Tibial artery (tissue), 4 donors: ENCODE data around the gene SPATC1L.

ENCODE experiments used
- DNase-seq, 2 donors: peaks; one replicate each; pipeline ENCODE4 v3.0.0-alpha.2; 2019
- H3K27ac ChIP-seq, 2 donors: fragments of 200-600 bp; sonication (generic) in 1 of 2; 1 replicate in 1 of 2; 2 replicates in 1 of 2; pipeline ENCODE4 v1.5.1; 2018 to 2019; ENCODE audit warnings: mild to moderate bottlenecking in 1 of 2
- H3K27me3 ChIP-seq, 2 donors: fragments of 200-600 bp; sonication (generic) in 1 of 2; one replicate each; pipeline versions ENCODE4 v1.5.1 to v1.6.0; 2016 to 2019
- H3K36me3 ChIP-seq, 3 donors: fragments of 200-600 bp; sonication (generic) in 2 of 3; one replicate each; pipeline ENCODE4 v1.5.1; 2016 to 2019; ENCODE audit warnings: mild to moderate bottlenecking in 2 of 3
- H3K4me1 ChIP-seq, 4 donors: fragments of 200-600 bp; sonication (generic) in 2 of 4; 1 replicate in 3 of 4; 2 replicates in 1 of 4; pipeline ENCODE4 v1.5.1; 2016 to 2019
- H3K4me3 ChIP-seq, 2 donors: fragments of 200-600 bp; sonication (generic) in 1 of 2; 1 replicate in 1 of 2; 2 replicates in 1 of 2; pipeline ENCODE4 v1.5.1; 2018 to 2019; ENCODE audit warnings: mild to moderate bottlenecking in 2 of 2
- H3K9me3 ChIP-seq, 3 donors: fragments of 200-600 bp; sonication (generic) in 1 of 3; one replicate each; pipeline ENCODE4 v1.5.1; 2016 to 2019
- intact Hi-C: fragments of 100-400 bp; cut with DNase I; formaldehyde crosslinking; loops from one replicate; pipeline ENCODE4 v1.15.0; 2023; ENCODE audit warnings: low total_unique reads
- TF ChIP-seq, protein P1 (sequence below), 2 experiments: fragments of 200-600 bp in 1 of 2; fragments of 450-650 bp in 1 of 2; IDR thresholded peaks; one replicate each; pipeline ENCODE4 v1.5.1; 2017 to 2019; ENCODE audit warnings: antibody characterized with exemption in 2 of 2, mild to moderate bottlenecking in 1 of 2, moderate library complexity in 1 of 2

Gene SPATC1L

DNA sequence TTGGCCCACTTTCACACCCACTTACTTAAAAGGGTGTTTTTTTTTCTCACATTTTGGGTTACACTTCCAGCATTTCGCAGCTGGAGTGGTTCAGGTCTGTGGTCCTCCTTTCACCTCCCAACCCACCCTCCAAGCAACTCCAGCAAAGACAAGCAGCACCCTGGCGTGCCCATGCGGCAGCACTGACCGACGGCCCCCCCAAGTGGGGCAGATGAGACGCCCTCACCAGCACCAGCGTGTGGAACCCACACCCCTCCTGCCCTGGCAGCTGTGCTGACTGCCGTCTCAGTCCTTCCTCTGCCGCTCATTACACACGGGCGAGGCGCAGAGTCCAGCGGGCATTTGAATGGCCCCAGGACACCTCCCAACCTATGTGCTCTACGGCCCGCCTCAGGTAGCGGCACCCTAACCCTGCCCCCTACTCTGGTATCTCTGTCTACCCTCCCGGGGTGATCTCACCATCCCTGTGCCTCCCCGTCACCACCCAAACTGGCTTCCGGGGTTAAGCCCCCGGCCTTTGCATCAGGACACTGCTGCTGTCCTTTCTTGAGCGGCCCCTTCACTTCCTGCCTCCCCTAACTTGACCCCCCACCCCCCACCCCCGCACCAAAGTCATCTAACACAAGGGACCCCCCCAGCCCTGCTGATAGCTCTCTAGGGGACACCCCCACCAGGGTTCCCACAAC, 33.4 kb upstream of the SPATC1L start:
- H3K36me3 ChIP-seq, result peaks cover 50 to 96% (median 88%) of the 10 kb centered on the region in 3 donors
- no peak overlapping the region for H3K4me3 ChIP-seq
- no peak for DNase-seq
- H3K27me3 ChIP-seq, result no peaks in the 10 kb centered on the region
- TF ChIP-seq, protein P1, sequence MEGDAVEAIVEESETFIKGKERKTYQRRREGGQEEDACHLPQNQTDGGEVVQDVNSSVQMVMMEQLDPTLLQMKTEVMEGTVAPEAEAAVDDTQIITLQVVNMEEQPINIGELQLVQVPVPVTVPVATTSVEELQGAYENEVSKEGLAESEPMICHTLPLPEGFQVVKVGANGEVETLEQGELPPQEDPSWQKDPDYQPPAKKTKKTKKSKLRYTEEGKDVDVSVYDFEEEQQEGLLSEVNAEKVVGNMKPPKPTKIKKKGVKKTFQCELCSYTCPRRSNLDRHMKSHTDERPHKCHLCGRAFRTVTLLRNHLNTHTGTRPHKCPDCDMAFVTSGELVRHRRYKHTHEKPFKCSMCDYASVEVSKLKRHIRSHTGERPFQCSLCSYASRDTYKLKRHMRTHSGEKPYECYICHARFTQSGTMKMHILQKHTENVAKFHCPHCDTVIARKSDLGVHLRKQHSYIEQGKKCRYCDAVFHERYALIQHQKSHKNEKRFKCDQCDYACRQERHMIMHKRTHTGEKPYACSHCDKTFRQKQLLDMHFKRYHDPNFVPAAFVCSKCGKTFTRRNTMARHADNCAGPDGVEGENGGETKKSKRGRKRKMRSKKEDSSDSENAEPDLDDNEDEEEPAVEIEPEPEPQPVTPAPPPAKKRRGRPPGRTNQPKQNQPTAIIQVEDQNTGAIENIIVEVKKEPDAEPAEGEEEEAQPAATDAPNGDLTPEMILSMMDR (IDR thresholded peaks at IDR 0.05), result no peak
- no peaks in the 10 kb centered on the region for H3K9me3 ChIP-seq
- intact Hi-C loops, result no loop called here
- H3K27ac ChIP-seq, result no peak overlapping the region
- no peaks in the 10 kb centered on the region for H3K4me1 ChIP-seq

DNA sequence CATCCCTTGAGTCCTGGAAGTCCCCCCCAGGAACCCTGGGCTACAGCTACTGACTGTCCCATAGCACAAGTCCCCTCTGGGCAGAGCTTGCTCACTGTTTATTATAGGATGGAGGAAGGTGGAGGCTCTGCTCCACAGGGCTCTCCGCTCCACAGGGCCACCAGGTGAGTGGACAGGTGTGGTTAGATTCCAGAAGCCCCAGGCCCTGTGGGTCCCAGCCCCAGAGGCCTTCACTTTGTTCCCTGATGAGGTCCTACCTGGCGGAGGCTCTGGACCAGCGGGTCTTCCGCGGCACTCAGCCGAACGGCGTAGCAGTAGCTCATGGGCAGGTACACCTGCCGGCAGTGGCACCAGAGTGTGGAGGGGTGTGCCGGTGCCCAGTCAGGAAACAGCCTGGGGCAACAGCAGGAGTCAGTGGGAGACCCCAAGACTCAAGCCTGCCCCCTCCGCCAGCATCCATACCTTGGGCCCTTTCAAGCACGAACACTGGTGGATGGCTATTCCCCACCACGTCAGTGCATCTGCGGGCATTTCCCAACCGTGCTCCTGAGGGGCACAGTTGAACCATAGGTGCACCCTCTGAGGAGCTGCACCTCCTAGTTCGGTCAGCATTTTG, 32.0 kb upstream of the SPATC1L start:
- peak in 1 of 2 donors; percentile 13 for DNase-seq
- no peaks in the 10 kb centered on the region for H3K4me1 ChIP-seq
- intact Hi-C loops, result no loop called here
- no peak overlapping the region for H3K4me3 ChIP-seq
- no peaks in the 10 kb centered on the region for H3K9me3 ChIP-seq
- no peak overlapping the region for H3K27ac ChIP-seq
- H3K27me3 ChIP-seq, result no peaks in the 10 kb centered on the region
- TF ChIP-seq, protein P1 (IDR thresholded peaks at IDR 0.05), result no peak
- peaks cover 54 to 96% (median 88%) of the 10 kb centered on the region in 3 donors for H3K36me3 ChIP-seq

DNA sequence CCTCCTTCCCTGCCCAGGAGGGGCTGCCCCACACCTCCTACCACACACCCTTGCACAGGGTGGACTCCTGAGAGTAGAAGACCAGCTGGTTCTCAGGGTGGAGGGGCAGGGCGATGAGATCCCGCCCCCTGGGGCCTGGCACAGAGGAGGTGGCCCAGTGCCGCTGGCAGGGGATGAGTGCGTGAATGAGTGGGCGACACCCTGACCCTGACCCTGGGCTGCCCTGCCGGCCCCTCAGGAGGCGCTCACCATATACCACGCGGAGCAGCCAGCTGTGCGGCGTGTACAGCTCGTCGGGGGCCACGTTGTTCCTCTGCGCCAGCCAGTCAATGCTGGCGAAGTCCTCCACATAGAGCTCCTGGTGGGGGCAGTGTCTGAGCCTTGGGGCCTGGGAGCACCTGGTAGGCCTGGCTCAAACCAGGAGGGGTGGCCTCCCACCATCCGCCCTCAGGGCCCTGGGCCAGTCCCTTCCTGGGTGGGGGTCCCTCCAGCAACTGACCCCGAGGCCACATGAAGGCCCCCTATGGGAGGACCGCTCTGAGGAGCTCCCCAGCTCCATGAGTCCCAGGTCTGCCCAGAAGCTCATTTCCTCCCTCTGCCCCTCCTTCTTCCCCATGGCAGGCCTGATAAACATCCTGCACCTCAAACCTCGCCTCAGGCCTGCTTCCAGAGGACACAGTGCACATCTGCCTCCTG, 31.3 kb upstream of the SPATC1L start:
- Histone ChIP-seq H3K4me1 (no peaks in the 10 kb centered on the region), H3K4me3 (no peak overlapping the region), H3K9me3 (no peaks in the 10 kb centered on the region), H3K27ac (no peak overlapping the region), H3K27me3 (no peaks in the 10 kb centered on the region), H3K36me3 (peaks cover 52 to 96% (median 87%) of the 10 kb centered on the region in 3 donors)
- TF ChIP-seq, protein P1 (IDR thresholded peaks at IDR 0.05), result no peak
- peak; percentile 15 to 49 for DNase-seq
- intact Hi-C loops, result no loop called here

DNA sequence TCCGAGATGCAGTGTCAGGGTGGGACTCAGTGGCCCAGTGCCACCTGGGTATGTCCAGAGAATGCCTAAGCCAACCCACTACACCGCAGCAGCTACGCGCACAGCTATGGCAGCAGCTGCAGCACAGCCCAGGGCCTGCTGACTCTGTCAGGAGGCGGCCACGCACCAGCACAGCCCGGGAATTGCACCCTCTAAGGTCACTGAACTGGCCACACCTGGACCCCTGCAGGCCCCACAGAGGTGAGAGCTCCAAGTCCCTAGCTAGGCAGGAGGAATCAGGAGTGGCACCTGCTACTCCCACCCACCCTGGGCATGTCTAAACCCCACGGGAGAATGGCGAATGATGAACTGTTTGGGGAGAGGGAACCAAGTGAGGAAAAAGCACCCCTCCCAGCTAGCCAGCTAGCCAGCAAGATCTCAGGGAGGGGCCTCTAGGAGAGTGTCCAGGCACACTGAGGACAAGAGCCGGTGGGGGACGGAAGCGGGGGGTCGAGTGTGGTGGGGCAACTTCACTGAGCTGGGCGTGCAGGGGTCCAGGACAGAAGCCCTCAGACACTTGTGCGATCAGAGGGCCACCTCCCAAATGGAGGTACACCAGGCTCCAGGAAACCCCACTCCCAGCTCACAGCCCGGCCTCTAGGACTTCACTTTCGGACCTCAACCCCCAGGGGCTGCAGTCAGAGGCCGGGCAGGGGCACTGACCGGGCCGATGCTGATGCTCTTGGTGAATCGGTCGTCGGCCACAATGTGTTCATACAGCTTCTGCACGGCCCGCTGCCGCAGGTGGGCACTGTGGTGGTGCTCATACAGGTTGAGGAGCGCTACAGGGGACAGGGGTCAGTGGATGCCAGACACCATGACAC, 30.4 kb upstream of the SPATC1L start:
- TF ChIP-seq, protein P1 (IDR thresholded peaks at IDR 0.05), result no peak
- intact Hi-C loops, result no loop called here
- no peak overlapping the region for H3K4me3 ChIP-seq
- peaks cover 48 to 96% (median 85%) of the 10 kb centered on the region in 3 donors for H3K36me3 ChIP-seq
- no peaks in the 10 kb centered on the region for H3K9me3 ChIP-seq
- no peaks in the 10 kb centered on the region for H3K4me1 ChIP-seq
- DNase-seq, result peak; percentile 16 to 62
- no peak overlapping the region for H3K27ac ChIP-seq
- no peaks in the 10 kb centered on the region for H3K27me3 ChIP-seq

DNA sequence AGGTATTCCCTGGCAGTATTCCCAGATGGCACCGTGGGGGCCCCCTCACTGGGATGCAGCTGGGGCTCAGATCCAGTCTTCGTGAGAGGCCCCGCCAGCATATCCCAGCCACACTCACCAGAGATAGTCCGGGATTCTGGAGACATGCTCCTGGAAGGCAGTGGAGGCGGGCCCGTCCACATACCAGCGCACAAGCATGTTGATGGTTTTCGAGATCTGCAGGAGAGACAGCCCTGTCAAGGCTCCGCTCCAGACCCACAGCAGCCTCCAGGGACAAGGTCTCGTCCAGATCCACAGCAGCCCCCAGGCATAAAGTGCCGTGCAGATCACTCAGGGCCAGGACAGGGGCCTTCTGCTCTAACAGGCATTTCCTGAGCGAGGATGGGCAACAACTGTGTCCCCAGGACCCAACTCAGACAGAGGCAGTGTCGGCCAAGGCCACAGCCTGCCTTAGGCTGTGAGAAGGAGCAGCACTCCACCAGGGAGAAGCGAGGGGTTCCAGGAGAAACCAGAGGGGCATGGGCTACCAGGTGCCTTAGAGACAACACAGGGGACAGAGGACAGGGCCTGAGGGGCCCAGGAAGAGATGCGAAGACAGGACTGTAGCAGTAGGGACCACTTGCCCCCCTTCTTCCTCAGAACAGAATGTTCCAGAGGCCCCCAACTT, 29.5 kb upstream of the SPATC1L start:
- Histone ChIP-seq H3K27ac (no peak overlapping the region), H3K9me3 (no peaks in the 10 kb centered on the region), H3K27me3 (no peaks in the 10 kb centered on the region), H3K4me3 (no peak overlapping the region), H3K36me3 (peaks cover 47 to 96% (median 85%) of the 10 kb centered on the region in 3 donors), H3K4me1 (no peaks in the 10 kb centered on the region)
- TF ChIP-seq, protein P1 (IDR thresholded peaks at IDR 0.05), result no peak
- intact Hi-C loops, result no loop called here
- peak; percentile 9 to 51 for DNase-seq
